ENCODE data around the gene CA14. TPM values are rescaled to one million over a fixed set of nuclear protein-coding genes. Genes with fewer than 3 reads are reported as not detected.
A peak's percentile ranks its signal among the peaks of the same experiment; 100 is the strongest.

The CA14 gene
- total and polyA plus RNA-seq, 9 of the 15 experiments (the other 6 are each of a cell fraction or from before 2014, with no cell fraction given): 0.13 to 0.57 (median 0.26) TPM; not detected in 1

GRCh38 chr1:150293433-150294253 lies 36.1 kb downstream of the CA14 start, which contains the start of gene MRPS21 (continued):
- TF ChIP-seq LCOR (CRISPR knock-in tag; IDR thresholded peaks at IDR 0.05): peak; percentile 56
- no peak for TF ChIP-seq SIX5 (IDR thresholded peaks at IDR 0.05; ENCODE audit: borderline replicate concordance in 1 of 2, insufficient read depth in 1 of 2, low read depth in 1 of 2, low read length in 2 of 2)
- peak in 1 of 2 experiments; percentile 89; a peak in 2 of 4 replicates for TF ChIP-seq CSDE1 (IDR thresholded peaks at IDR 0.05)
- TF ChIP-seq PATZ1 (CRISPR knock-in tag; IDR thresholded peaks at IDR 0.05; ENCODE audit: borderline replicate concordance): no peak
- no peak for TF ChIP-seq SMAD3 (CRISPR knock-in tag; conservative IDR thresholded peaks at IDR 0.05)
- TF ChIP-seq ZNF212 (CRISPR knock-in tag; IDR thresholded peaks at IDR 0.05): no peak
- TF ChIP-seq E2F6 (IDR thresholded peaks at IDR 0.05; ENCODE audit: borderline replicate concordance in 1 of 2, extremely low read depth in 1 of 2, insufficient read depth in 1 of 2, insufficient read length in 1 of 2, low read depth in 1 of 2, low read length in 1 of 2, poor library complexity in 1 of 2, severe bottlenecking in 1 of 2): peak; percentile 81 to 86
- no peak; the same call in 1 of the 2 replicates for TF ChIP-seq ZNF586 (CRISPR knock-in tag; conservative IDR thresholded peaks at IDR 0.05)
- TF ChIP-seq ZNF384 (IDR thresholded peaks at IDR 0.05; ENCODE audit: low read depth, low read length): no peak
- TF ChIP-seq ZNF592 (IDR thresholded peaks at IDR 0.05): peak; percentile 84
- TF ChIP-seq KDM2B (CRISPR knock-in tag; IDR thresholded peaks at IDR 0.05): no peak
- peak; percentile 96 for TF ChIP-seq POLR2A (conservative IDR thresholded peaks at IDR 0.05)
- TF ChIP-seq THRB (CRISPR knock-in tag; conservative IDR thresholded peaks at IDR 0.05): 0 out of 2 replicates have a peak, but pooled peaks have one; percentile 66
- peak; percentile 97 to 99 for TF ChIP-seq MNT (conservative IDR thresholded peaks at IDR 0.05)
- TF ChIP-seq TOE1 (IDR thresholded peaks at IDR 0.05; ENCODE audit: borderline replicate concordance): peak; percentile 37; the same call in 1 of the 2 replicates
- TF ChIP-seq TOE1 (CRISPR knock-in tag; IDR thresholded peaks at IDR 0.05; ENCODE audit: borderline replicate concordance, low read depth): no peak

Data from K562 (cell line).